SU-DHL-6 (cell line): Measurements from ENCODE around the gene DPT.

ENCODE experiments used
- H2AFZ ChIP-seq: fragments of 200-600 bp; sonication (generic); 2 replicates; pipeline ENCODE4 v1.6.1; 2014; ENCODE audit warnings: low read depth, mild to moderate bottlenecking, moderate library complexity, mixed read lengths, antibody characterized with exemption, low read length; ENCODE audit not compliant: severe bottlenecking
- H3F3A ChIP-seq: fragments of 200-600 bp; shearing (Covaris generic); 2 replicates; pipeline ENCODE4 v1.6.0; 2016; ENCODE audit warnings: antibody characterized with exemption, mild to moderate bottlenecking; ENCODE audit not compliant: insufficient read depth
- H3K27ac ChIP-seq: fragments of 200-600 bp; sonication (generic); 2 replicates; pipeline ENCODE4 v1.5.1; 2016; ENCODE audit warnings: low read depth, mild to moderate bottlenecking, low read length, moderate library complexity, mixed read lengths
- H3K27me3 ChIP-seq: fragments of 200-600 bp; sonication (generic), shearing (Covaris generic); 2 replicates; pipeline ENCODE4 v1.6.0; 2014; ENCODE audit warnings: mild to moderate bottlenecking, low read length
- H3K36me3 ChIP-seq: fragments of 200-600 bp; sonication (generic); 2 replicates; pipeline ENCODE4 v1.6.1; 2014; ENCODE audit warnings: mild to moderate bottlenecking, low read length, mixed read lengths
- H3K4me2 ChIP-seq: fragments of 300-600, 200-600 bp; shearing (Covaris generic), sonication (generic); 2 replicates; pipeline ENCODE4 v1.6.0; 2014; ENCODE audit warnings: low read length, low read depth, mild to moderate bottlenecking; ENCODE audit not compliant: poor library complexity, severe bottlenecking
- H3K4me3 ChIP-seq: fragments of 200-600 bp; sonication (generic); 2 replicates; pipeline ENCODE4 v1.5.1; 2014; ENCODE audit warnings: antibody characterized with exemption, low read length, mild to moderate bottlenecking, mixed read lengths; ENCODE audit not compliant: insufficient read depth, poor library complexity, severe bottlenecking
- H3K79me2 ChIP-seq: fragments of 200-600 bp; sonication (generic); 2 replicates; pipeline ENCODE4 v1.6.1; 2014; ENCODE audit warnings: mild to moderate bottlenecking, low read length, moderate library complexity; ENCODE audit not compliant: insufficient read depth
- H3K9ac ChIP-seq: fragments of 200-600 bp; sonication (generic); 2 replicates; pipeline ENCODE4 v1.7.0; 2014; ENCODE audit warnings: mild to moderate bottlenecking, low read length
- H3K9me2 ChIP-seq: fragments of 200-600 bp; sonication (generic); replicated peaks from 2 replicates; pipeline ENCODE4 v1.6.1; 2014; ENCODE audit warnings: low read length; ENCODE audit not compliant: insufficient read depth
- H3K9me3 ChIP-seq: fragments of 200-600 bp; sonication (generic); 2 replicates; pipeline ENCODE4 v1.6.1; 2014; ENCODE audit warnings: low read length, mixed read lengths; ENCODE audit not compliant: insufficient read depth
- H4K20me1 ChIP-seq: fragments of 200-600 bp; sonication (generic); 2 replicates; pipeline ENCODE4 v1.6.1; 2014; ENCODE audit warnings: low read depth, mild to moderate bottlenecking, antibody characterized with exemption, low read length, moderate library complexity, mixed read lengths
- CTCF ChIP-seq: fragments of 200-600 bp; sonication (generic); IDR thresholded peaks from one replicate; pipeline ENCODE4 v1.5.1; 2017; ENCODE audit warnings: antibody characterized with exemption, mild to moderate bottlenecking, low read length, moderate library complexity; ENCODE audit not compliant: insufficient read depth, poor library complexity, severe bottlenecking
- EZH2phosphoT487 ChIP-seq: fragments of 200-600 bp; sonication (generic), shearing (Covaris generic); conservative IDR thresholded peaks from 2 replicates; pipeline ENCODE4 v1.6.1; 2018; ENCODE audit warnings: mild to moderate bottlenecking, antibody characterized with exemption, low read length, moderate library complexity, mixed read lengths

The DPT gene

GRCh38 chr1:168683871-168684270, 45.1 kb downstream of the DPT start:
- Histone ChIP-seq H4K20me1 (no peaks in the 10 kb centered on the region), H3K4me3 (no peak overlapping the region), H3K79me2 (no peaks in the 10 kb centered on the region), H2AFZ (no peak overlapping the region), H3K9me3 (no peaks in the 10 kb centered on the region), H3K36me3 (no peaks in the 10 kb centered on the region), H3K27ac (no peak overlapping the region), H3K4me2 (no peak overlapping the region), H3K9ac (no peak overlapping the region), H3K9me2 (no peaks in the 10 kb centered on the region), H3F3A (no peaks in the 10 kb centered on the region), H3K27me3 (no peaks in the 10 kb centered on the region)
- no peak for TF ChIP-seq CTCF
- TF ChIP-seq EZH2phosphoT487: no peak

GRCh38 chr1:168676861-168677260, 52.1 kb downstream of the DPT start:
- Histone ChIP-seq H3K27me3 (no peaks in the 10 kb centered on the region), H2AFZ (no peak overlapping the region), H3K9ac (no peak overlapping the region), H3K4me3 (no peak overlapping the region), H3K4me2 (no peak overlapping the region), H3K9me3 (no peaks in the 10 kb centered on the region), H3K27ac (no peak overlapping the region), H3K9me2 (no peaks in the 10 kb centered on the region), H3K36me3 (no peaks in the 10 kb centered on the region), H4K20me1 (no peaks in the 10 kb centered on the region), H3F3A (no peaks in the 10 kb centered on the region), H3K79me2 (no peaks in the 10 kb centered on the region)
- TF ChIP-seq EZH2phosphoT487 (no peak), CTCF (no peak)

- Histone ChIP-seq H2AFZ (no peak overlapping the region), H3K9me2 (no peaks in the 10 kb centered on the region), H3K4me3 (no peak overlapping the region), H3F3A (no peaks in the 10 kb centered on the region), H3K27me3 (no peaks in the 10 kb centered on the region), H3K27ac (no peak overlapping the region), H3K36me3 (no peaks in the 10 kb centered on the region), H3K4me2 (no peak overlapping the region), H3K79me2 (no peaks in the 10 kb centered on the region), H4K20me1 (no peaks in the 10 kb centered on the region), H3K9me3 (no peaks in the 10 kb centered on the region), H3K9ac (no peak overlapping the region)
- TF ChIP-seq EZH2phosphoT487 (no peak), CTCF (no peak)
Observed at GRCh38 chr1:168676029-168676812, 52.8 kb downstream of the DPT start.
